GM19324 (cell line): ENCODE results near the gene RFXANK.
"Not testable (repeated sequence)": the region's sequence is repeated elsewhere in the genome, so short reads cannot be mapped to it uniquely, and the experiment has no call there.

ENCODE experiments used
- ATAC-seq: cut with Tn5 transposase; IDR thresholded peaks from one replicate; pipeline ENCODE4 v1.9.1; 2021; ENCODE audit warnings: mild to moderate bottlenecking, moderate library complexity; ENCODE audit not compliant: unreplicated experiment, low FRiP score

Gene RFXANK

GRCh38 chr19:19169236-19170052 is 22.6 kb upstream of the RFXANK start:
- ATAC-seq = no peak

- ATAC-seq = peak; percentile 85
Measured at GRCh38 chr19:19170053-19170872, 21.8 kb upstream of the RFXANK start, which contains the start of gene MEF2B. Gene MEF2B (minus strand): TSS chr19:19170263. CDS start chr19:19150735, 19,528 bp downstream.

- ATAC-seq = no peak
Measured at GRCh38 chr19:19170873-19171672, 21.0 kb upstream of the RFXANK start.

GRCh38 chr19:19171821-19172532 is 20.1 kb upstream of the RFXANK start:
- no peak for ATAC-seq

- not testable (repeated sequence) for ATAC-seq
Measured at GRCh38 chr19:19173243-19173642, 18.8 kb upstream of the RFXANK start.

GRCh38 chr19:19176950-19177349 is 15.1 kb upstream of the RFXANK start:
- ATAC-seq = no peak

GRCh38 chr19:19179548-19180441 is 12.3 kb upstream of the RFXANK start:
- no peak for ATAC-seq

GRCh38 chr19:19181488-19181998 is 10.5 kb upstream of the RFXANK start:
- no peak for ATAC-seq

GRCh38 chr19:19185853-19186740 is 6.0 kb upstream of the RFXANK start:
- ATAC-seq = no peak

- ATAC-seq = no peak
Measured at GRCh38 chr19:19186742-19187141, 5.3 kb upstream of the RFXANK start.

GRCh38 chr19:19191768-19192077 is 335 bp upstream of the RFXANK start:
- ATAC-seq = no peak

GRCh38 chr19:19192910-19193423 is 909 bp downstream of the RFXANK start:
- ATAC-seq = no peak

- no peak for ATAC-seq
Measured at GRCh38 chr19:19193926-19194325, 1.9 kb downstream of the RFXANK start.

- no peak for ATAC-seq
Measured at GRCh38 chr19:19201697-19202630, 9.9 kb downstream of the RFXANK start.

GRCh38 chr19:19202707-19203011 is 10.6 kb downstream of the RFXANK start:
- no peak for ATAC-seq

- peak; percentile 75 for ATAC-seq
Measured at GRCh38 chr19:19203012-19203856, 11.2 kb downstream of the RFXANK start, which contains the start of gene NR2C2AP. Gene NR2C2AP (minus strand): TSS chr19:19203414. CDS start chr19:19203060, 354 bp downstream.
